NCI-H2227 treated with DMSO at 0.1 percent for 48 hours (cell line): ENCODE measurements around the gene CXXC1.
A peak's percentile ranks its signal among the peaks of the same experiment; 100 is the strongest.
"Not testable (repeated sequence)": the region's sequence is repeated elsewhere in the genome, so short reads cannot be mapped to it uniquely, and the experiment has no call there.

Source experiments
- DNase-seq: peaks from one replicate; lab custom pipeline; 2025; lab: John Stamatoyannopoulos, UW

Gene CXXC1

DNA sequence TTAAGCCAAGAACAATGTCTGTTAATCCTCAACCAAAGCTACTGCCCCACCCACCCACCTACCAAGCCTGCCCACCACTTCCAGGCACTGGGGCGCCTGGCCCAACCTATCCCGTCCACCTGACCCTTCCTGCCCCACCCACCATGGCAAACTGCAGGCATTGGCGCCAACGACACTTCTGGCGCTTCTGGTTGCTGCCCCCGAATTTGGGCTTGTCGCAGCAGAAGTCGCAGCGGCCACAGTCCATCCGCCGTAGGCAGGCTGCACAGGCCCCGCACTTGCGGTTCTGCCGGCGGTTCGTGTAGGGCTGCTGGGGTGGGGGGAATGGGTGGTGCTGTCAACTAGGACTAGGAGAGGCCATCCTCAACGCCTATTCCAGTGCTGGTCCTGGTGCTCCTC is 13.4 kb downstream of the CXXC1 start:
- no peak for DNase-seq

DNA sequence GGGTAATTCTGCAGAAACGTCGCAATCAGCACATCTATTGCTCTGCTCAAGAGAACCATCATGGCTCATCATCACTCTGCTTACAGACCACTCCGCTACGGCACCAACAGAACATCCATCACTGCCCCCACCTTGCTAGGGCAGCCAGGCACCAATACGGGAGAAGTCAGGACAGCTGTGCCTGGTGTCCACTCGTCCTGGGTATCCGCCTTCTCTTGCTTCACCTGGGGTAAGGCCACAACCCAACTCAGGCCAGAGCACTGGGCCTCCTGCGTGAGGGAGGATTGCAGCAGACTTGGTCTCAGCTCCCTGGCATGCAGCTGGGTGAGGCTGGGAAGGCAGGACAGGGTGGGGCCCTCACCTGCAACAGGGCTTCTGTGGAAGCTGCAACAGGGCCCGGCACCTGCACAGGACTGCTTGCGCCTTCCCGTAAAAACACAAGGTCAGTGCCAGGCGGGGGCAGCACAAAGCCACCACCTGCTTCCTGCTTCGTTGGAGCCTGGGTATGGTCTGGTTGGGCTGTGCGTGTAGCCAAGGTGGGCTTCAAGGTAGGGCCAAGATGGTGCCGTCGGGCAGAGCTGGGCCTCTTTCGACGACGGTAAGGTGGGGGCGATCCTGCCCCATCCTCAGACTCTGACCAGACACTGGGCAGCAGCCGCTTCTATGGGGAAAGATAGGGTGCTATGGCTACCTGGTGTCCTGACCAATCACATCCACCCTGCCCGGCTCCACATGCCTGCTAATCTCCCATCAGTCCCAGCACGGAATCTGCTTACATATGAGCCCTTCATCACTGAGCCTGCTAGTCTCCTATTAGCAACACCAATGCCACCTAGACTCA is 14.1 kb downstream of the CXXC1 start:
- no peak for DNase-seq

DNA sequence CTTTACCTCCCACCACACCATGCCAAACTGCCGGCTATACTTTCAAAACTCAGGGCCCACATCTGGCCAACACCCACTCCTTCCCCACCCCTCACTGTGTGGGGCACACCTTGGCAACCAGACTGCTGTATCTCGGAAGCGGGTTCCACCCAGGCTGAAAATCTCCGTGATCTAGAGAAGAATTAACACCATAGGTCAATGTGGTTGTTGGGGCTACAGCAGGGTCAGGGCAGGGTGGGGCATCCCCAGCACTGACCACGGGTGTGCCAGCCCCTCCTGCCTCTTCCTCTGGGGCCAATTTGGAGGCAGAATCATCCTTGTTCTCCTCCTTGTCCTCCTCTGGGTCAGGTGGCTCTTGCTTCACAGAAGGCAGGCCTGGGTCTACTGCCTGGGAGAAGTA is 14.9 kb downstream of the CXXC1 start:
- DNase-seq = no peak

- DNase-seq = no peak
Observed at GRCh38 chr18:50268022-50268747, 19.3 kb downstream of the CXXC1 start.

DNA sequence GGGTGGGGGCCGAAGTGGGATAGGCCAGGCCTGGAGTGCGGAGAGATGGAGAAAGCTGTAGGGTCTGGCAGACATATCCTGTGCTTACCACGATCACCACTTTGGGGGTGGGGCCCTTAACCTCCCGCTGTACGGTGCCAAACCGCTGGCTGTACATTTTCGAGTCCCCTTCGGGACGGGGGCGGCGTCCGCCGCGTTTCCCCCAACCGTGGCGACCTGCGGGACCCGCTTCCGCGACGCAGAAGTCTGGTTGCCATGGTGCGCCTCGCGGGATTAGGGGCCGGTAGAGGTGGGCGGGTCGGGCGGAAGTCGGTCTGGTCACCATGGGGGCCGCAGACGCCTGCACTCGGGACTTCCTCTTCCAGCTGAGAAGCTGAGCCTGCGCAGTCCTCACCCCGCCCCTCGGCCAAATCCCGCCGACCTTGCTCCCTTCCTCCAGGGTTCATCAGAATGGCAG is 21.2 kb downstream of the CXXC1 start, which contains the start of gene CFAP53:
Gene CFAP53, minus strand, starts transcription at position 248 of the 457 bp plus-strand sequence. Its CDS starts 91 bp downstream, at position 157.
- DNase-seq = peak; percentile 69

GRCh38 chr18:50262977-50263376 is 24.5 kb downstream of the CXXC1 start:
- no peak for DNase-seq

- DNase-seq = no peak
Observed at GRCh38 chr18:50250935-50251334, 36.6 kb downstream of the CXXC1 start.

GRCh38 chr18:50249576-50249975 is 37.9 kb downstream of the CXXC1 start:
- no peak for DNase-seq

DNA sequence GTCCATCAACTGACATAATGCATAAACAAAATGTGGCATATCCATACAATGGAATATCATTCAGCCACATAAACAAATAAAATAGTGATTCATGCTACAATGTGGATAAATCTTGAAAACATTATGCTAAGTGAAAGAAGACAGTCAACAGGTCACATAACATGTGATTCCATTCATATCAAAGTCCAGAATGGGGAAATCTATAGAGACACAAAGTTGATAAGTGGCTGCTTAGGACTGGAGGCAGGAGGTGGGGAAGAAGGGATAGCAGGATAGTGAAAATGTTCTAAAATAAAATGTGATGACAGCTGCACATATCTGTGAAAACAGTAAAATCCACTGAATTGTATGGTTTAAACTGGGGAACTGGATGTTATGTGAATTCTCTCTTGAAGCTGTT is 39.9 kb downstream of the CXXC1 start:
- DNase-seq = no peak

- not testable (repeated sequence) for DNase-seq
Observed at GRCh38 chr18:50241768-50242167, 45.7 kb downstream of the CXXC1 start.

DNA sequence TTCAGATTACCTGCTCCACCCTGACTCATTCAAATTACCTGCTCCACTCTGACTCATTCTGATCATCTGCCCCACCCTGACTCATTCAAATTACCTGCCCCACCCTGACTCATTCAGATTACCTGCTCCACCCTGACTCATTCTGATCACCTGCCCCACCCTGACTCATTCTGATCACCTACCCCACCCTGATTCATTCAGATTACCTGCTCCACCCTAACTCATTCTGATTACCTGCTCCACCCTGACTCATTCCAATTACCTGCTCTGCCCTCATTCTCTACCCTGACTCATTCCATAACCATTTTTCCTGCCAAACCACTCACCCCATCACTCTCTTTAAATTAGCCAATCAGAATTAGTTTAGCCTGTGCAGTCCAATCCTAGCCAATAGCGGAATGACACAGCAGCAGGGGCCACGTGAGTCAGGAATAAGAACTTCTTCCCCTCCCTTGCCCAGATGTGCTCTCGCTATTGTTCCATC is 47.4 kb downstream of the CXXC1 start:
- DNase-seq = no peak

DNA sequence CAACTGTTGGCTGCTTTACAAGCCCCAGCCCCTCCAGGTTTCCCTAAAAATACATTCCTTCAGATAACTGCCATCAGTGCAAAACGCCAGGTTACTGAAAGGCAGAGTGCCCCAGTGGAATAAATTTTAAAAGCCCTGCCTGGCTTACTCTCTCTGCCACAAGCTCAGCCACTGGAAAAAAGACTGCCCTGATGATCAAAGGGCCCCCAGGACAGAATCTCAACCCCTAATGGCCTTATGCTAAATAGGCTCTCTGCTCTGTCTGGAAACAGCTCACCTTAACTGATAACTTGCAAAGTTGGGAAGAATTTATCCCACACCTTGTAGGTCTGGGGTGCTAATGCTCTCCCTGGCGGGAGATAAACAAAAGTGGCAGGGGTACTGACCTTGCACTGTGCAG is 55.1 kb downstream of the CXXC1 start:
- no peak for DNase-seq
